Natural killer cell (primary cell): Measurements from ENCODE around the gene RDH14. TPM values are rescaled to one million over a fixed set of nuclear protein-coding genes. Genes with fewer than 3 reads are reported as not detected.

Source experiments
- ATAC-seq, 3 donors: fragments of 150-1000 bp in 2 of 3; fragments of 200-7000 bp in 1 of 3; cut with Tn5 transposase; 1 replicate in 1 of 3; 2 replicates in 2 of 3; pipeline ENCODE4 v1.10.0; 2021; ENCODE audit warnings: mild to moderate bottlenecking in 2 of 3, moderate library complexity in 2 of 3
- DNase-seq, 2 donors: peaks; one replicate each; pipeline versions ENCODE4 v3.0.0 to v3.0.0-alpha.2; 2013 to 2021; ENCODE audit warnings: mixed read lengths in 1 of 2
- H3K27ac ChIP-seq: one replicate; pipeline ENCODE4 v1.5.1; 2013; ENCODE audit warnings: mild to moderate bottlenecking, low read length
- H3K27me3 ChIP-seq: one replicate; pipeline ENCODE4 v1.6.1; 2013; ENCODE audit warnings: low read length; ENCODE audit not compliant: control insufficient read depth, insufficient read depth
- H3K36me3 ChIP-seq: one replicate; pipeline ENCODE4 v1.6.1; 2013; ENCODE audit warnings: low read length; ENCODE audit not compliant: control insufficient read depth, insufficient read depth
- H3K4me1 ChIP-seq: one replicate; pipeline ENCODE4 v1.6.1; 2013; ENCODE audit warnings: low read length; ENCODE audit not compliant: control insufficient read depth, insufficient read depth
- H3K4me3 ChIP-seq: one replicate; pipeline ENCODE4 v1.5.1; 2013; ENCODE audit warnings: low read length
- H3K9me3 ChIP-seq: one replicate; pipeline ENCODE4 v1.6.1; 2013; ENCODE audit warnings: low read length; ENCODE audit not compliant: control insufficient read depth, insufficient read depth
- H3K27ac Mint-ChIP-seq, 2 donors: one replicate each; pipeline ENCODE4 v1.8.0; 2022; ENCODE audit warnings: mild to moderate bottlenecking in 2 of 2, mixed read lengths in 2 of 2, moderate library complexity in 1 of 2
- H3K27me3 Mint-ChIP-seq, 2 donors: one replicate each; pipeline ENCODE4 v1.8.0; 2022; ENCODE audit warnings: low read depth in 2 of 2, mixed read lengths in 2 of 2
- H3K36me3 Mint-ChIP-seq: one replicate; pipeline ENCODE4 v1.8.0; 2022; ENCODE audit warnings: mixed read lengths
- H3K4me1 Mint-ChIP-seq, 2 donors: one replicate each; pipeline ENCODE4 v1.8.0; 2022; ENCODE audit warnings: mixed read lengths in 2 of 2
- H3K4me3 Mint-ChIP-seq: one replicate; pipeline ENCODE4 v1.8.0; 2022; ENCODE audit warnings: mild to moderate bottlenecking, moderate library complexity, mixed read lengths
- H3K9me3 Mint-ChIP-seq, 2 donors: one replicate each; pipeline ENCODE4 v1.8.0; 2022; ENCODE audit warnings: mixed read lengths in 2 of 2
- WGBS: methylation state at CpG from one replicate; pipeline ENCODE4 v1.1.7; 2013; ENCODE audit warnings: missing lambda C conversion rate; ENCODE audit not compliant: insufficient coverage; 5-methylcytosine and 5-hydroxymethylcytosine counted together
- intact Hi-C: fragments of 100-400 bp; cut with micrococcal nuclease; formaldehyde crosslinking; loops from one replicate; pipeline ENCODE4 v1.14.2; 2022
- total RNA-seq, 4 donors: library from RNA; stranded (reverse); fragments of 120-200 nt in 1 of 4; gene quantifications; one replicate each; pipeline versions ENCODE4 v1.2.3 to v1.2.4, GENCODE V29; 2013 to 2022
- TF ChIP-seq, protein P1 (sequence below): fragments of 200-600 bp; IDR thresholded peaks from one replicate; pipeline ENCODE4 v1.8.0; 2022; ENCODE audit warnings: antibody characterized with exemption

RDH14 gene
- total RNA-seq, 3 donors from 2014 or later (not counting 1 experiment from before 2014, with no cell fraction given) = 8.7 to 13.5 (median 12.5) TPM

- Mint-ChIP-seq H3K9me3 (no peaks in the 10 kb centered on the region), H3K4me1 (peaks cover 30 to 40% of the 10 kb centered on the region in 2 donors), H3K4me3 (no peak overlapping the region), H3K27me3 (no peaks in the 10 kb centered on the region), H3K27ac (no peak overlapping the region), H3K36me3 (peaks cover 8% of the 10 kb centered on the region)
- Histone ChIP-seq H3K4me1 (peaks cover 12% of the 10 kb centered on the region), H3K4me3 (no peak overlapping the region), H3K27me3 (no peaks in the 10 kb centered on the region), H3K36me3 (peaks cover 20% of the 10 kb centered on the region), H3K27ac (no peak overlapping the region), H3K9me3 (no peaks in the 10 kb centered on the region)
- ATAC-seq = no peak
- intact Hi-C loops = no loop called here
- DNase-seq = no peak
- TF ChIP-seq, protein P1, sequence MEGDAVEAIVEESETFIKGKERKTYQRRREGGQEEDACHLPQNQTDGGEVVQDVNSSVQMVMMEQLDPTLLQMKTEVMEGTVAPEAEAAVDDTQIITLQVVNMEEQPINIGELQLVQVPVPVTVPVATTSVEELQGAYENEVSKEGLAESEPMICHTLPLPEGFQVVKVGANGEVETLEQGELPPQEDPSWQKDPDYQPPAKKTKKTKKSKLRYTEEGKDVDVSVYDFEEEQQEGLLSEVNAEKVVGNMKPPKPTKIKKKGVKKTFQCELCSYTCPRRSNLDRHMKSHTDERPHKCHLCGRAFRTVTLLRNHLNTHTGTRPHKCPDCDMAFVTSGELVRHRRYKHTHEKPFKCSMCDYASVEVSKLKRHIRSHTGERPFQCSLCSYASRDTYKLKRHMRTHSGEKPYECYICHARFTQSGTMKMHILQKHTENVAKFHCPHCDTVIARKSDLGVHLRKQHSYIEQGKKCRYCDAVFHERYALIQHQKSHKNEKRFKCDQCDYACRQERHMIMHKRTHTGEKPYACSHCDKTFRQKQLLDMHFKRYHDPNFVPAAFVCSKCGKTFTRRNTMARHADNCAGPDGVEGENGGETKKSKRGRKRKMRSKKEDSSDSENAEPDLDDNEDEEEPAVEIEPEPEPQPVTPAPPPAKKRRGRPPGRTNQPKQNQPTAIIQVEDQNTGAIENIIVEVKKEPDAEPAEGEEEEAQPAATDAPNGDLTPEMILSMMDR = no peak
- 100% methylated on average over 1 of the region's 2 CpGs for WGBS
Observed at GRCh38 chr2:18557121-18557520, 3.3 kb downstream of the RDH14 start.

DNA sequence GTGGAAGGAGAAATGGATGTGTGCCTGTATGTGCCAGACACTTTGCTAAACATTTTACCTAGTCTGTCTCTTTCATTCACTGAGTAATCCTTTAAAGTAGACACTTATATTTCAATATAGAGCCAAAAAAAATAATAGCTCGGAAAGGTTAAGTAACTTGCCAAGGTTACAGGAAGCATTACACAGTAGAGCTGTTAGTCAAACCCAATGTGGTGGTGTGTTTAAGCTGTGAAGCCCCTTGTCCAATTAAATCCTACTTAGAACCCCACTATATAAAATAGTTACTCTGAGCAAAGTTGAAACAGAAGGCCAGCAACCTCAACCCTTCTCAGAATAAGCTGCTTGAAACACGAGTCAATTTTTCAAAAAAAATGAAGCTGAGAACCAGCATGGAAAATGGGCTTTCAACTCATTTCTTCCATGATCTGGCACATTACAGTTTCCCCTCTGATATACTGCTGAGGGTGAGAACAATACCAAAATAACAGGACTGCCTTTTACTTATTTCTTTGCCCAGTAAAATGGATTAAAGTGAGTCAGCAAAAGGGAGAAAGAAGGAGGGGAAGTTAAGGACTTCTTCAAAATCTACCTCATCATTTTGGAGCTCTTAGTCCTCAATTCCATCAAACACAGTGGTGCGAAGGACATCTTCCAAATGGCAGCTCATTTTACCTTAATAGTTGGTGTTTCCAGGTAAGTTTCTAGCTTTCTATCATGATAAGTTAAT lies 7.9 kb downstream of the RDH14 start:
- Mint-ChIP-seq H3K27me3 (no peaks in the 10 kb centered on the region), H3K4me3 (no peak overlapping the region), H3K27ac (no peak overlapping the region), H3K4me1 (peaks cover 11 to 26% of the 10 kb centered on the region in 2 donors), H3K9me3 (no peaks in the 10 kb centered on the region), H3K36me3 (peaks cover 8% of the 10 kb centered on the region)
- Histone ChIP-seq H3K27me3 (no peaks in the 10 kb centered on the region), H3K4me1 (no peaks in the 10 kb centered on the region), H3K27ac (no peak overlapping the region), H3K4me3 (no peak overlapping the region), H3K36me3 (peaks cover 20% of the 10 kb centered on the region), H3K9me3 (no peaks in the 10 kb centered on the region)
- DNase-seq (no peak), ATAC-seq (no peak)
- intact Hi-C loops = no loop called here
- WGBS = 67% methylated on average over 1 of the region's 3 CpGs
- TF ChIP-seq, protein P1 = no peak

- intact Hi-C loops = no loop called here
- no peaks in the 10 kb centered on the region for H3K9me3 Mint-ChIP-seq
- 100% methylated on average over 2 of the region's 2 CpGs for WGBS
Observed at GRCh38 chr2:18551623-18552022, 8.8 kb downstream of the RDH14 start.

More at GRCh38 chr2:18551623-18552022, 8.8 kb downstream of the RDH14 start:
- DNase-seq = no peak
- TF ChIP-seq, protein P1 = no peak
- H3K4me3 ChIP-seq = no peak overlapping the region
- no peaks in the 10 kb centered on the region for H3K4me1 ChIP-seq
- no peak for ATAC-seq
- Mint-ChIP-seq H3K4me1 (peaks cover 14 to 27% of the 10 kb centered on the region in 2 donors), H3K27ac (no peak overlapping the region), H3K4me3 (no peak overlapping the region), H3K27me3 (no peaks in the 10 kb centered on the region), H3K36me3 (peaks cover 8% of the 10 kb centered on the region)
- H3K27me3 ChIP-seq = no peaks in the 10 kb centered on the region
- no peaks in the 10 kb centered on the region for H3K9me3 ChIP-seq
- H3K27ac ChIP-seq = no peak overlapping the region
- H3K36me3 ChIP-seq = peaks cover 20% of the 10 kb centered on the region
